Fibroblast of lung (primary cell): ENCODE results near the gene RPS27. TPM values are rescaled to one million over a fixed set of nuclear protein-coding genes. Genes with fewer than 3 reads are reported as not detected.

Source experiments
- DNase-seq, 2 donors: peaks; one replicate each; pipeline versions ENCODE4 v3.0.0 to v3.0.0-alpha.2; 2010; ENCODE audit warnings: low read depth in 2 of 2
- H2AFZ ChIP-seq: 2 replicates; pipeline ENCODE4 v1.5.1; 2012; ENCODE audit warnings: low read length, control low read depth, inconsistent platforms
- H3K27ac ChIP-seq: 2 replicates; pipeline ENCODE4 v1.5.1; 2011; ENCODE audit warnings: low read length, control low read depth; ENCODE audit not compliant: insufficient read depth
- H3K27me3 ChIP-seq: 2 replicates; pipeline ENCODE4 v1.5.1; 2011; ENCODE audit warnings: mild to moderate bottlenecking, low read length; ENCODE audit not compliant: control insufficient read depth, insufficient read depth
- H3K36me3 ChIP-seq: 2 replicates; pipeline ENCODE4 v1.5.1; 2011; ENCODE audit warnings: low read length; ENCODE audit not compliant: control insufficient read depth, insufficient read depth
- H3K4me1 ChIP-seq: 2 replicates; pipeline ENCODE4 v1.5.1; 2011; ENCODE audit warnings: low read length; ENCODE audit not compliant: control insufficient read depth, insufficient read depth; ENCODE audit errors: extremely low read depth
- H3K4me2 ChIP-seq: 2 replicates; pipeline ENCODE4 v1.5.1; 2011; ENCODE audit warnings: low read length, control low read depth; ENCODE audit not compliant: insufficient read depth; ENCODE audit errors: extremely low read depth
- H3K4me3 ChIP-seq, 4 experiments: fragments of 200-600 bp in 1 of 4; sonication (generic) in 1 of 4; replicated peaks in 1 of 4; 2 replicates each; pipeline ENCODE4 v1.5.1; 2011 to 2016; ENCODE audit warnings: low read length in 4 of 4, low read depth in 3 of 4, mild to moderate bottlenecking in 3 of 4, control low read depth in 2 of 4, inconsistent platforms in 1 of 4, mixed read lengths in 1 of 4; ENCODE audit not compliant: insufficient read depth in 1 of 4; ENCODE audit errors: control extremely low read depth in 1 of 4
- H3K79me2 ChIP-seq: 2 replicates; pipeline ENCODE4 v1.5.1; 2012; ENCODE audit warnings: mild to moderate bottlenecking, low read length, inconsistent platforms; ENCODE audit not compliant: control insufficient read depth, insufficient read depth
- H3K9ac ChIP-seq: 2 replicates; pipeline ENCODE4 v1.5.1; 2011; ENCODE audit warnings: mild to moderate bottlenecking, low read length, control low read depth; ENCODE audit not compliant: insufficient read depth
- H3K9me3 ChIP-seq: 2 replicates; pipeline ENCODE4 v1.5.1; 2012; ENCODE audit warnings: low read depth, low read length; ENCODE audit not compliant: control insufficient read depth, insufficient read depth
- H4K20me1 ChIP-seq: 2 replicates; pipeline ENCODE4 v1.5.1; 2011; ENCODE audit warnings: low read length; ENCODE audit not compliant: control insufficient read depth, insufficient read depth; ENCODE audit errors: extremely low read depth
- CTCF ChIP-seq, 2 donors: IDR thresholded peaks in 1 of 2; conservative IDR thresholded peaks in 1 of 2; 1 replicate in 1 of 2; 2 replicates in 1 of 2; pipeline ENCODE4 v1.5.1; 2011 to 2012; ENCODE audit warnings: low read length in 2 of 2, control low read depth in 1 of 2, inconsistent platforms in 1 of 2, low read depth in 1 of 2, mild to moderate bottlenecking in 1 of 2
- EZH2 ChIP-seq: IDR thresholded peaks from 2 replicates; pipeline ENCODE4 v1.5.1; 2012; ENCODE audit warnings: low read length, control low read depth, mild to moderate bottlenecking; ENCODE audit errors: missing control alignments
- polyA plus RNA-seq, 2 donors: library from polyadenylated mRNA; depleted of rRNA in 1 of 2; stranded (reverse) in 1 of 2; unstranded in 1 of 2; fragments of >200 nt; gene quantifications; 2 replicates each; pipeline ENCODE4 v1.2.1, GENCODE V29; 2011 to 2012; ENCODE audit warnings: missing spikeins in 1 of 2
- total RNA-seq: library from RNA; depleted of rRNA; stranded (reverse); fragments of >200 nt; gene quantifications from 2 replicates; pipeline ENCODE4 v1.2.1, GENCODE V29; 2014

RPS27 gene
- total and polyA plus RNA-seq, 2 donors (not counting 1 experiment from before 2014, with no cell fraction given): 2,883 to 3,291 TPM

- Histone ChIP-seq H2AFZ (no peak overlapping the region), H3K9me3 (no peaks in the 10 kb centered on the region), H3K9ac (no peak overlapping the region), H4K20me1 (no peaks in the 10 kb centered on the region), H3K4me1 (peaks cover 2% of the 10 kb centered on the region), H3K27ac (no peak overlapping the region), H3K4me3 (no peak overlapping the region), H3K79me2 (peaks cover 19% of the 10 kb centered on the region), H3K4me2 (no peak overlapping the region), H3K27me3 (no peaks in the 10 kb centered on the region), H3K36me3 (peaks cover 20% of the 10 kb centered on the region)
- TF ChIP-seq EZH2: no peak
- TF ChIP-seq CTCF (conservative IDR thresholded peaks at IDR 0.05 in 1 of 2, IDR thresholded peaks at IDR 0.05 in 1 of 2; ENCODE audit: low read depth in 1 of 2, low read length in 2 of 2): no peak
- DNase-seq: no peak
Observed at GRCh38 chr1:153951183-153951582, 39.4 kb upstream of the RPS27 start.

GRCh38 chr1:153951801-153952200 lies 38.8 kb upstream of the RPS27 start:
- H3K9ac ChIP-seq: no peak overlapping the region
- no peaks in the 10 kb centered on the region for H3K9me3 ChIP-seq
- H3K4me2 ChIP-seq: no peak overlapping the region
- H4K20me1 ChIP-seq: no peaks in the 10 kb centered on the region
- no peak overlapping the region for H3K27ac ChIP-seq
- no peaks in the 10 kb centered on the region for H3K27me3 ChIP-seq
- DNase-seq: no peak
- peaks cover 20% of the 10 kb centered on the region for H3K36me3 ChIP-seq
- H3K79me2 ChIP-seq: peaks cover 25% of the 10 kb centered on the region
- H3K4me3 ChIP-seq: no peak overlapping the region
- TF ChIP-seq CTCF (conservative IDR thresholded peaks at IDR 0.05 in 1 of 2, IDR thresholded peaks at IDR 0.05 in 1 of 2; ENCODE audit: low read depth in 1 of 2, low read length in 2 of 2) (no peak), EZH2 (no peak)
- no peak overlapping the region for H2AFZ ChIP-seq
- peaks cover 2% of the 10 kb centered on the region for H3K4me1 ChIP-seq

- no peaks in the 10 kb centered on the region for H3K9me3 ChIP-seq
- no peaks in the 10 kb centered on the region for H3K27me3 ChIP-seq
- TF ChIP-seq EZH2 (no peak), CTCF (conservative IDR thresholded peaks at IDR 0.05 in 1 of 2, IDR thresholded peaks at IDR 0.05 in 1 of 2; ENCODE audit: low read depth in 1 of 2, low read length in 2 of 2) (no peak)
- H3K4me3 ChIP-seq: no peak overlapping the region
- H3K79me2 ChIP-seq: peaks cover 38% of the 10 kb centered on the region
- H3K9ac ChIP-seq: no peak overlapping the region
- no peak overlapping the region for H3K27ac ChIP-seq
- no peak for DNase-seq
- H3K4me1 ChIP-seq: peaks cover 4% of the 10 kb centered on the region
- H3K4me2 ChIP-seq: no peak overlapping the region
- H2AFZ ChIP-seq: no peak overlapping the region
- peaks cover 15% of the 10 kb centered on the region for H3K36me3 ChIP-seq
- no peaks in the 10 kb centered on the region for H4K20me1 ChIP-seq
Observed at GRCh38 chr1:153953859-153954365, 36.6 kb upstream of the RPS27 start.
